GM21737 (cell line): ENCODE results near the gene SH3GL2.

Source experiments
- ATAC-seq: cut with Tn5 transposase; IDR thresholded peaks from one replicate; pipeline ENCODE4 v1.9.1; 2021; ENCODE audit warnings: mild to moderate bottlenecking, moderate library complexity; ENCODE audit not compliant: unreplicated experiment

SH3GL2 gene

GRCh38 chr9:17609312-17610005, 30.6 kb downstream of the SH3GL2 start:
- ATAC-seq, result no peak

DNA sequence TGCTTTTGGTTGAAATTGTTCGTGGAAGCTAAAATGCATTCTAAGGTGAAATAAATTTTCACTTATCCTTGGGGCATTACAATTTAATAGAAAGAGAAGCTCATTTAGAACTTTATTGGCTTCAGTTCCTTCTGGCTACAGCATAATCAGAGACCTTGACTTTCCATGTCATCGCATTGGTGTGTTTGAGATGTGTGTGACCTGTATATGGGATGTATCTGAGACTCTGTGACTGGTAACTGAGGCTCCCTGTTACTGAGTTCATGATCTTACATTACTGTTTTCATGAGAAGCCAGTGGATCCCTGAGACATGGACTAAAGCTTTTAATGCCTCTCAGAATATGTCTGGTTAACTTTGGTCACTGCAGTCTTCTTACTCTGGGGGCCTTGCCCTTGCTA, 32.5 kb downstream of the SH3GL2 start:
- no peak for ATAC-seq

GRCh38 chr9:17611917-17612316, 33.1 kb downstream of the SH3GL2 start:
- no peak for ATAC-seq

- no peak for ATAC-seq
These were observed 34.9 kb downstream of the SH3GL2 start for GRCh38 chr9:17613758-17614157.

DNA sequence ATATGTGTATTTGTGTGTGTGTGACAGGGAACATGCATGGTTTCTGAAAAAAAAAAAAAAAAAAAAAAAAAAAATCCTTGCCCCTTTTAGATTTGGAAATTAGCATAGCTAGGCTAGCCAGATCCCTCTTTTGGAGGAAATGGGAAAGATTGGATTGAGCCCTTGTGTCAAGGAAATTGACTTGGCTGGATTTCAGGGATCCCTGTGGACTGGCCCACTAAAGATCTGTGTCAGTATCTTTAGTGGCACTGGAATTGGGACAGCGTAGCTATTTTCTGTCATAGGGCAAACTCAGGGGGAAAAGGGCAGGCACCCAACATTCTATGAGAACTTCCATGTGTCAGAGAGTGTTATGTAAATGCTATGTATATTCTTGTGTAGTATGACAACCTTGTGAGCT, 35.4 kb downstream of the SH3GL2 start:
- no peak for ATAC-seq

GRCh38 chr9:17614903-17615302, 36.0 kb downstream of the SH3GL2 start:
- no peak for ATAC-seq

GRCh38 chr9:17622141-17622540, 43.3 kb downstream of the SH3GL2 start:
- ATAC-seq, result no peak

DNA sequence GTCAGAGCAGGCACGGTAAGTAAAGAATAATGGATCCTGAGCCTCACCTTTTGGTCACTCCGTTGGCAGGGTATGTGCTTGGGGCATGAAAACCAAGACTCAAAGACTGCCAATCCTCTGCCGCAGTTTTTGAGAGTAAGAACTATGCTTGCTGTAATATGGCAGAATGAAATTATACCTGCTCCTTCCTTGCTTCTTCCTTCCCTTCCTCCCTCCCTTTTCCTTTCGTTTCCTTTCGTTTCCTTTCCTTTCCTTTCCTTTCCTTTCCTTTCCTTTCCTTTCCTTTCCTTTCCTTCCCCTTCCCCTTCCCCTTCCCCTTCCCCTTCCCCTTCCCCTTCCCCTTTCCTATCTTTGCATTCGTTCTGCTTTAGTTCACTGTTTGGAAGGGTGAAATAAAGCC, 43.9 kb downstream of the SH3GL2 start:
- no peak for ATAC-seq

DNA sequence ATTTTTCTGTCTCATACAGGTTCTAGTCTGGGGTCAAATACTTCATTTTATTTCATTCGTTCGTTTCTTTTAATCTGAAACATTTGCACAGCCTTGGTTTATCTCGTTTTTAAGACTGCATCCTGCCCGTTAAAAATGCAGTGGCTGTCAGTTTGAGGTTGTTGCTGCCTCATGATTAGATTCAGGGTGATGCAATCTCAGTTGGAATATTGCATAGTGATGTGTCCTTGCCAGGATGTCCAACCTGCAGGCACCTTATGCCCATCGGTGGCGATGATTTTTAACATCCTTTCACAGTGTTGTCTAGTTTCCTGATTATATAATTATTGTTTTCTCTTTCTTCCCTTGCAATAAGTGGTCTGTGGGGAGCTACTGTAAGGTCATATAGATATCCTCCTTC, 45.1 kb downstream of the SH3GL2 start:
- no peak for ATAC-seq

GRCh38 chr9:17624571-17624970, 45.7 kb downstream of the SH3GL2 start:
- no peak for ATAC-seq

DNA sequence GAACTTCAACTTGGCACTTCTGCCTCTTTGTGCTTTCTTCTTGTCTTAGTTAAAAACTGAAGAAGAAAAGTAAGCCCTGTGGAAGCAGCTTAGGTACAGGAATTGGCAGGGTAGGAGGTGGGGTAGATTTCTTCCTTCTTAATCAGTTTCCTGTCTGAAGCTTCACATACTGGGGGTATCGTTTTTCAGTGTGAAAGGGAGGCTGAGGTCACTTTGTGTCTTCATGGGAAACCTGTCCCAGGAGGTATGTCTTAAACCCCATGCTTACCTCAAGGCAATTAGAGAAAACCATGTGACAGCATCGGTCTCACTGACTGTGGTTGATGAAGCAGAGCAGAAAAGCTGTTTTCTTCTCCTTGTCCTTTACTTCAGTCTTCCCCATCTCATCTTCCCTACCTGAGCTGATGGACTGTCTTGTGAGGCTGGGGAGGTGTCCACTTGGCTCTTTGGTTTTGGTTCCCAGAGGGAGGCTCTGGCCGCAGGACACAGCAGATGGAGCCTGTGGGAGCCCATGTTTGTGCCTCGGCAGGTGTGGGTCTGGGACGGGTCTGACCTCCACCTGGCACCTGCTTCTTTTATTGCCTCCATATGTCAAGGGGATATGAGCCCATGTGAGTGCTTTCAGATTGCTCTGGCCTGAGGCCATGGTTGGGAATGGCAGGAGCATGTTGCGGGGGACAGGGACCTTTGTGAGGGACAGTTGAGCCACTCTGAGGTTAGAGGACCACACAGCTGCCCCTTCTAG, 47.0 kb downstream of the SH3GL2 start:
- ATAC-seq, result no peak

DNA sequence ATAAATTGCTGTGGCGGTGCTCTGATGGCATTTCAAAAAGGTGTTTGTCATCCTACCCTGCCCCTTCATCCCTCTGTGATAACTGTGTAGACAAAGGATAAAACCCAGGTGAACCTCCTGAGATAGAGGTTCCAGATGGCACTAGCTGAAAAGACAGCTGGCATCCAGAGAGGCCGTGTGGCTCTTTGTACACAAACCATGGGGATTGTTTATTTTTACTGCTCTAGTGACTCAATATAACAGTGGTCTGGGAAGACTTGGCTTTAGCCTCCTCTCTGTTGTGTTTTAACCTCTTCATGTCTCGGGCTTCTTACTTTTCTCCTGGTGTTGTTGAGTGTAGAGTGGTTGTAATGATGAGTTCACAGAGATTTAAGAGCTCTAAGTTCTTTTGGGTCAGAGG, 48.8 kb downstream of the SH3GL2 start:
- ATAC-seq, result no peak

GRCh38 chr9:17628624-17629023, 49.8 kb downstream of the SH3GL2 start:
- ATAC-seq, result no peak

DNA sequence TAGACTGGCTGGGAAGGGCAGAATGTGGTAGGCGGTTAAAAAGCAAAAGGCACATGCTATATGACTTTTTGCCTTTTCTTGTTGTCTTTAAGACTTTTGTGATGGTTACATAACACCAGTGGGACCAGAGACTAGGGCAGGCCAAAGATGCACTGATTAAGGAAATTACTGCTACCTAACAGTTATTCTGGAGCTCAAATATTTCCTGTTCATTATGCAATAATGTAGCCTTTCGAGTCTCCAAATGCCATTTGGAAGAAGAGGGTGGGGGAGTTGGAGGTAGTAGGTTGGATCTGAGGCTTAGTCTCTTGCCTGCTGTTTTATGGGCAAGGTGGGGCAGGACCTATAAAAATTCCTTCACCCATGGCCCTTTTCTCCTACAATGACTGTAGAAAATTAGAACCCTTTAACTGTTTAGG, 51.7 kb downstream of the SH3GL2 start:
- no peak for ATAC-seq

DNA sequence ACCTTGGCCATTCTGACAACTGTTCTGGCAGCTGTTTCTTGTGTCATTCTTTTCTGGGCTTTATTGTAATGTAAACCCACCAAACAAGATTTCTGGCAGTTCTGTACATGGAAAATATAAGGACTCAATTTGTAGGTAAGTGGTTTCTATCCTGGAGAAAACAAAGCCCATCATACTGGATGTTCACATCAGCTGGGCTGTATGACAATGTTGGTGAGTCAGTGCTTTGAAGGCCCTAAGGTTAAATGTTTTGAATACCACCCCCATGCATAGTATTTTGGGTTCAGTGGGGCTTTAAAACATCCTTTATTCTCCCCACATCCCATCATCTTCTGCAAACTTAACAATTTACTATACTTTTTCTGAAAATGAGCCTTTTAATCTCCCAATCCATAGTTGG, 52.5 kb downstream of the SH3GL2 start:
- ATAC-seq, result no peak

GRCh38 chr9:17632994-17633393, 54.1 kb downstream of the SH3GL2 start:
- no peak for ATAC-seq

GRCh38 chr9:17635115-17635890, 56.4 kb downstream of the SH3GL2 start:
- no peak for ATAC-seq

DNA sequence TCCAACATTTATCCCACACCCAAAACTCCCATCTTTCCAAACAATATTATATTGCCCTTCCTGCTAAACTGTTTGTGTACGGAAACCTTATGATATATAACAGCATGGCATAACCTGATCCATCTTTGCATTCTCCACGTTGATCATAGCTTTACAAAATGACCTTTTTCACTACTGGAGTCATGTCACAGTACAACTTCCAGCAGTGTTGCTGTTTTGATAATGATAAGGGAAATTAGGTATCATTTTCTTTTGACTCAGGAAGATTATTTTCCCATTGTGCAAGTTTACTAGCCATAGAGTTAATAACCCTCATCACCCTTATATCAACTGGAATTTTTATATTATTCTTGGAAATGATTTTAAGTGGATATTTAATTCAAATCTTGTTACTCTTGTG, 57.5 kb downstream of the SH3GL2 start:
- ATAC-seq, result no peak

- no peak for ATAC-seq
These were observed 58.0 kb downstream of the SH3GL2 start for GRCh38 chr9:17636821-17637220.

GRCh38 chr9:17637229-17637628, 58.4 kb downstream of the SH3GL2 start:
- no peak for ATAC-seq

- ATAC-seq, result no peak
These were observed 69.7 kb downstream of the SH3GL2 start for GRCh38 chr9:17648516-17648915.

- no peak for ATAC-seq
These were observed 72.9 kb downstream of the SH3GL2 start for GRCh38 chr9:17651725-17652124.
